Lung (tissue), 12 donors: ENCODE measurements around the gene IGSF9. TPM values are rescaled to one million over a fixed set of nuclear protein-coding genes. Genes with fewer than 3 reads are reported as not detected.

Source experiments
- ATAC-seq: fragments of 200-7000 bp; cut with Tn5 transposase; one replicate; pipeline ENCODE4 v1.9.1; 2020; ENCODE audit warnings: moderate number of reproducible peaks; ENCODE audit not compliant: insufficient read depth, low FRiP score
- DNase-seq, 3 donors: peaks; one replicate each; pipeline ENCODE4 v3.0.0-alpha.2; 2013 to 2017
- H3K27ac ChIP-seq, 2 donors: one replicate each; pipeline ENCODE4 v1.5.1; 2013; ENCODE audit warnings: mild to moderate bottlenecking in 2 of 2, moderate library complexity in 2 of 2, control low read depth in 1 of 2, inconsistent platforms in 1 of 2, low read depth in 1 of 2, low read length in 1 of 2
- H3K27me3 ChIP-seq, 3 donors: one replicate each; pipeline ENCODE4 v1.5.1; 2013; ENCODE audit warnings: low read length in 2 of 3; ENCODE audit not compliant: control insufficient read depth in 3 of 3, insufficient read depth in 3 of 3
- H3K36me3 ChIP-seq, 4 donors: one replicate each; pipeline ENCODE4 v1.5.1; 2013; ENCODE audit warnings: low read length in 4 of 4, mild to moderate bottlenecking in 1 of 4, moderate library complexity in 1 of 4; ENCODE audit not compliant: control insufficient read depth in 4 of 4, insufficient read depth in 4 of 4
- H3K4me1 ChIP-seq, 5 donors: one replicate each; pipeline ENCODE4 v1.5.1; 2013; ENCODE audit warnings: low read length in 5 of 5, mild to moderate bottlenecking in 2 of 5, moderate library complexity in 1 of 5; ENCODE audit not compliant: control insufficient read depth in 5 of 5, insufficient read depth in 5 of 5
- H3K4me3 ChIP-seq: one replicate; pipeline ENCODE4 v1.5.1; 2013; ENCODE audit warnings: mild to moderate bottlenecking, control low read depth, moderate library complexity
- H3K9ac ChIP-seq, 2 donors: one replicate each; pipeline ENCODE4 v1.5.1; 2013; ENCODE audit warnings: low read length in 2 of 2, control low read depth in 1 of 2; ENCODE audit not compliant: insufficient read depth in 1 of 2
- H3K9me3 ChIP-seq, 4 donors: one replicate each; pipeline ENCODE4 v1.5.1; 2013; ENCODE audit warnings: low read length in 3 of 4, mild to moderate bottlenecking in 1 of 4, moderate library complexity in 1 of 4; ENCODE audit not compliant: control insufficient read depth in 4 of 4, insufficient read depth in 3 of 4
- WGBS, 2 donors: extraction: QIAGEN DNeasy Blood & Tissue Kit; methylation state at CpG; one replicate each; pipeline ENCODE4 v1.1.7; 2013; 5-methylcytosine and 5-hydroxymethylcytosine counted together
- polyA plus RNA-seq, 2 donors: library from polyadenylated mRNA; stranded (reverse); fragments of 200-250 nt; gene quantifications; one replicate each; pipeline ENCODE4 v1.2.1, GENCODE V29; 2013
- total RNA-seq, 2 donors: library from RNA; depleted of rRNA in 1 of 2; stranded (reverse); fragments of >200 nt in 1 of 2; gene quantifications; one replicate each; pipeline ENCODE4 v1.2.1, GENCODE V29; 2014 to 2021
- TF ChIP-seq, protein P1 (sequence below): IDR thresholded peaks from 2 replicates; pipeline ENCODE4 v1.5.1; 2012; ENCODE audit warnings: mild to moderate bottlenecking; ENCODE audit errors: control extremely low read depth, extremely low read depth
- donor health status: control.
- donor health status: control.
- donor health status: Bipolar disorder and iron deficiency.
- donor health status: healthy.
- donor health status: DM: yes; HTN: yes; CAD: no.

The IGSF9 gene
- total and polyA plus RNA-seq, 4 donors, result 1.4 to 4.9 (median 2.0) TPM

DNA sequence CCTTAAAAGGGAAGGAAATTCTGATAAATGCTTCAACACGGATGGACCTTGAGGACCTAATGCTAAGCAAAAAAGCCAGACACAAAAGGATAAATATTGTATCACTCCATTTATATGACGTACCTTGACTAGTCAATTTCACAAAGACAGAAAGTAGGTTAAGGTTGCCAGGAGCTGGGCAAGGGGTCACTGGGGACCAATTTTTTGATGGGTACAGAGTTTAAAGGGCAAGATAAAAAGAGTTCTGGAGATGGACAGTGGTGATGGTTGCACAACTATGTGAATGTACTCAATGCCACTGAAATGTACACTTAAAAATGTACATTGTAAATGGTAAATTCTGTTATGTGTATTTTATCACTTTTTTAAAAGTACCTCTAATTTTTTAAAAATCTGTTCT, 40.7 kb upstream of the IGSF9 start:
- no peak overlapping the region for H3K9ac ChIP-seq
- H3K4me3 ChIP-seq, result no peak overlapping the region
- TF ChIP-seq, protein P1, sequence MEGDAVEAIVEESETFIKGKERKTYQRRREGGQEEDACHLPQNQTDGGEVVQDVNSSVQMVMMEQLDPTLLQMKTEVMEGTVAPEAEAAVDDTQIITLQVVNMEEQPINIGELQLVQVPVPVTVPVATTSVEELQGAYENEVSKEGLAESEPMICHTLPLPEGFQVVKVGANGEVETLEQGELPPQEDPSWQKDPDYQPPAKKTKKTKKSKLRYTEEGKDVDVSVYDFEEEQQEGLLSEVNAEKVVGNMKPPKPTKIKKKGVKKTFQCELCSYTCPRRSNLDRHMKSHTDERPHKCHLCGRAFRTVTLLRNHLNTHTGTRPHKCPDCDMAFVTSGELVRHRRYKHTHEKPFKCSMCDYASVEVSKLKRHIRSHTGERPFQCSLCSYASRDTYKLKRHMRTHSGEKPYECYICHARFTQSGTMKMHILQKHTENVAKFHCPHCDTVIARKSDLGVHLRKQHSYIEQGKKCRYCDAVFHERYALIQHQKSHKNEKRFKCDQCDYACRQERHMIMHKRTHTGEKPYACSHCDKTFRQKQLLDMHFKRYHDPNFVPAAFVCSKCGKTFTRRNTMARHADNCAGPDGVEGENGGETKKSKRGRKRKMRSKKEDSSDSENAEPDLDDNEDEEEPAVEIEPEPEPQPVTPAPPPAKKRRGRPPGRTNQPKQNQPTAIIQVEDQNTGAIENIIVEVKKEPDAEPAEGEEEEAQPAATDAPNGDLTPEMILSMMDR, result no peak
- peaks cover 0 to 2% (median 0%) of the 10 kb centered on the region in 3 donors for H3K27me3 ChIP-seq
- H3K9me3 ChIP-seq, result no peaks in the 10 kb centered on the region
- DNase-seq (no peak), ATAC-seq (no peak)
- H3K4me1 ChIP-seq, result no peaks in the 10 kb centered on the region
- H3K36me3 ChIP-seq, result no peaks in the 10 kb centered on the region
- H3K27ac ChIP-seq, result no peak overlapping the region
- WGBS, 2 donors, result 69 to 75% methylated on average over 2 of the region's 2 CpGs

DNA sequence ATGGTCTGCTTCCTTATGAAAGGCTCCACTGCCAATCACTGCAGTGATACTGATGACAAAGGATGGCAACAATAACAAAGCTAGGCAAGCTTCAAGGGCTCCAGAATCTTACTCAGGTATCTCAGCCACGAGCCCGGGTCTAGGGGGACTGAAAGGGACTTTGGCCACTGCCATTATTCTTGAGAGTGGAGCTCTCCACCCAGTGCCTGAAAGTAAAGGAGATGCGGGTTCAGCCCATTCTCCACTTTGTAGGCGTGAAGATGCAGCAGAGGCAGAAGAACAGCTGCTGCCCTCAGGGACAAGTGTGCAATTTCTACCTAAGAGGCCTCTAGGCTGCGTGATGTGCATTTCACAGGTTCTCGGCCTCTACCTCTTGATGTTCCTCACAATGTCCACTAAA, 40.1 kb upstream of the IGSF9 start:
- no peak for ATAC-seq
- TF ChIP-seq, protein P1, result no peak
- WGBS, 2 donors, result 93 to 94% methylated on average over 6 of the region's 6 CpGs
- DNase-seq, result no peak
- no peaks in the 10 kb centered on the region for H3K4me1 ChIP-seq
- no peaks in the 10 kb centered on the region for H3K9me3 ChIP-seq
- no peak overlapping the region for H3K4me3 ChIP-seq
- H3K27ac ChIP-seq, result no peak overlapping the region
- no peaks in the 10 kb centered on the region for H3K36me3 ChIP-seq
- peaks cover 0 to 2% (median 0%) of the 10 kb centered on the region in 3 donors for H3K27me3 ChIP-seq
- no peak overlapping the region for H3K9ac ChIP-seq

- DNase-seq (no peak), ATAC-seq (no peak)
- H3K4me3 ChIP-seq, result no peak overlapping the region
- WGBS, 2 donors, result 81 to 84% methylated on average over 5 of the region's 5 CpGs
- no peaks in the 10 kb centered on the region for H3K9me3 ChIP-seq
- no peaks in the 10 kb centered on the region for H3K36me3 ChIP-seq
- TF ChIP-seq, protein P1, result no peak
- no peak overlapping the region for H3K9ac ChIP-seq
- H3K4me1 ChIP-seq, result peaks cover 0 to 9% (median 0%) of the 10 kb centered on the region in 5 donors
- no peak overlapping the region for H3K27ac ChIP-seq
- peaks cover 0 to 2% (median 0%) of the 10 kb centered on the region in 3 donors for H3K27me3 ChIP-seq
Observed at GRCh38 chr1:159983681-159984080, 38.3 kb upstream of the IGSF9 start.

GRCh38 chr1:159982280-159982679, 36.9 kb upstream of the IGSF9 start:
- H3K4me1 ChIP-seq, result peaks cover 0 to 12% (median 0%) of the 10 kb centered on the region in 5 donors
- no peak overlapping the region for H3K27ac ChIP-seq
- no peaks in the 10 kb centered on the region for H3K36me3 ChIP-seq
- H3K9ac ChIP-seq, result no peak overlapping the region
- H3K4me3 ChIP-seq, result no peak overlapping the region
- no peaks in the 10 kb centered on the region for H3K9me3 ChIP-seq
- 62 to 72% methylated on average over 5 to 6 of the region's 6 CpGs for WGBS, 2 donors
- DNase-seq, result no peak
- ATAC-seq, result no peak
- TF ChIP-seq, protein P1, result no peak
- peaks cover 0 to 2% (median 0%) of the 10 kb centered on the region in 3 donors for H3K27me3 ChIP-seq
